ENCODE results near the gene CARD19.

CARD19 gene

GRCh38 chr9:93130861-93131481 is 35.0 kb downstream of the CARD19 start:
- Histone ChIP-seq H4K8ac (ENCODE audit: low read depth, low read length) (no peak overlapping the region), H3K14ac (ENCODE audit: low read length) (peak overlapping the region; percentile 87), H3K36me3 (replicated peaks in 1 of 2; ENCODE audit: control insufficient read depth in 2 of 2, insufficient read depth in 2 of 2, low read length in 2 of 2) (no peaks in the 10 kb centered on the region), H3K9me3 (replicated peaks in 1 of 2; ENCODE audit: control insufficient read depth in 2 of 2, insufficient read depth in 1 of 2, low read depth in 1 of 2, low read length in 2 of 2) (no peaks in the 10 kb centered on the region), H3K79me1 (ENCODE audit: low read depth, low read length) (peaks cover 12% of the 10 kb centered on the region), H2BK12ac (ENCODE audit: low read length) (no peak overlapping the region), H2AFZ (ENCODE audit: low read length) (no peak overlapping the region), H3K4ac (ENCODE audit: low read length) (no peak overlapping the region), H3K4me3 (ENCODE audit: low read length in 2 of 2) (peak overlapping the region in 1 of 2 donors; percentile 1), H3K27me3 (ENCODE audit: control insufficient read depth in 3 of 3, insufficient read depth in 3 of 3, low read depth in 1 of 3, low read length in 3 of 3) (peaks cover 0 to 8% (median 8%) of the 10 kb centered on the region in 3 experiments), H3K23ac (ENCODE audit: low read depth, low read length, poor library complexity) (peak overlapping the region; percentile 5), H2BK15ac (ENCODE audit: low read length) (peak overlapping the region; percentile 31), H4K91ac (ENCODE audit: low read depth, low read length, poor library complexity) (no peak overlapping the region), H3K18ac (ENCODE audit: low read length) (no peak overlapping the region), H3K9ac (ENCODE audit: low read depth, low read length, poor library complexity) (no peak overlapping the region), H3K27ac (replicated peaks; ENCODE audit: low read length) (no peak overlapping the region), H2BK120ac (ENCODE audit: low read depth, low read length) (no peak overlapping the region), H3K4me1 (ENCODE audit: control insufficient read depth in 2 of 2, insufficient read depth in 1 of 2, low read depth in 1 of 2, low read length in 2 of 2) (peaks cover 28 to 31% of the 10 kb centered on the region in 2 donors), H2BK5ac (ENCODE audit: low read length) (peak overlapping the region; percentile 13), H2AK5ac (ENCODE audit: low read depth, low read length) (peak overlapping the region; percentile 86), H3K4me2 (ENCODE audit: insufficient read depth, low read length, poor library complexity, severe bottlenecking) (no peak overlapping the region)
- DNase-seq (ENCODE audit: low spot score) = no peak
- no CpG with 5 or more reads among the region's 15 CpGs for WGBS, 2 donors (ENCODE audit: extremely low coverage in 2 of 2, insufficient read length in 2 of 2, insufficient replicate concordance in 1 of 2)

DNA sequence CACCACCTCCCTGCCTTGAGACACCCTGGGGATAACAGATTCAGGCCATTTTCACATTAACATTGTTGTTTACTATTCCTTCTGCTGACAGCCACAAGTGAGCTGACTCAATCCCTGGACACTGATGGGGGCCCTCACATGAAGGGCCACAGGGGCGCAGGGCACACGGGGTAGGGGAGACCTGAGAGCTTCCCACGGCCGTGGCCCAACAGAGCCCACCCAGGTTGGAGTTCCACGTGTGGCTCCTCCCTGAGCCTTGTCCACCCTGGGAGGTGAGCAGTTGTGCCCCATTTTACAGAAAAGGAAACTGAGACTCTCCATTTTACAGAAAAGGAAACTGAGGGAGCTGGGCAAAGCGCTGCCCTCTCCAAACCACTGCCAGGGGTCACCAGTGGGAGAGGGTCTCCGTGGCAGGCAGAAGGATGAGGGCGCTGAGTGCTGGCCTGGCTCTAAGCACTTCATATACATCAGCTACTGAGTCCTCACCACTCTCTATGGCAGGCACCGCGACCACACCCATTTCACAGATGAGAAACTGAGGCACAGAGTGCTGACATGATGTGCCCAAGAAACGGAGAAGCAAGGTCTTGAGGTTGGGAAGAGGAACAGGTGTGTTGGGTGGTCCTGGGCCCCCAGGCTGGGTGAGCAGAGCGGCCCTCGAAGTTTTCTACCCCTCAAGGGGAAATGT is 35.7 kb downstream of the CARD19 start:
- Histone ChIP-seq H2BK12ac (ENCODE audit: low read length) (no peak overlapping the region), H4K91ac (ENCODE audit: low read depth, low read length, poor library complexity) (no peak overlapping the region), H3K14ac (ENCODE audit: low read length) (no peak overlapping the region), H3K9ac (ENCODE audit: low read depth, low read length, poor library complexity) (no peak overlapping the region), H3K4me3 (ENCODE audit: low read length in 2 of 2) (no peak overlapping the region), H3K4me1 (ENCODE audit: control insufficient read depth in 2 of 2, insufficient read depth in 1 of 2, low read depth in 1 of 2, low read length in 2 of 2) (peaks cover 20 to 26% of the 10 kb centered on the region in 2 donors), H3K4ac (ENCODE audit: low read length) (no peak overlapping the region), H3K36me3 (replicated peaks in 1 of 2; ENCODE audit: control insufficient read depth in 2 of 2, insufficient read depth in 2 of 2, low read length in 2 of 2) (no peaks in the 10 kb centered on the region), H3K18ac (ENCODE audit: low read length) (peak overlapping the region; percentile 5), H3K27me3 (ENCODE audit: control insufficient read depth in 3 of 3, insufficient read depth in 3 of 3, low read depth in 1 of 3, low read length in 3 of 3) (peaks cover 0 to 8% (median 8%) of the 10 kb centered on the region in 3 experiments), H4K8ac (ENCODE audit: low read depth, low read length) (peak overlapping the region; percentile 58), H3K4me2 (ENCODE audit: insufficient read depth, low read length, poor library complexity, severe bottlenecking) (no peak overlapping the region), H3K27ac (replicated peaks; ENCODE audit: low read length) (no peak overlapping the region), H2BK5ac (ENCODE audit: low read length) (no peak overlapping the region), H2AK5ac (ENCODE audit: low read depth, low read length) (peak overlapping the region; percentile 86), H3K9me3 (replicated peaks in 1 of 2; ENCODE audit: control insufficient read depth in 2 of 2, insufficient read depth in 1 of 2, low read depth in 1 of 2, low read length in 2 of 2) (no peaks in the 10 kb centered on the region), H2BK120ac (ENCODE audit: low read depth, low read length) (no peak overlapping the region), H2BK15ac (ENCODE audit: low read length) (no peak overlapping the region), H3K23ac (ENCODE audit: low read depth, low read length, poor library complexity) (peak overlapping the region; percentile 56), H3K79me1 (ENCODE audit: low read depth, low read length) (peaks cover 9% of the 10 kb centered on the region), H2AFZ (ENCODE audit: low read length) (no peak overlapping the region)
- DNase-seq (ENCODE audit: low spot score) = no peak
- WGBS, 2 donors (ENCODE audit: extremely low coverage in 2 of 2, insufficient read length in 2 of 2, insufficient replicate concordance in 1 of 2) = no CpG with 5 or more reads among the region's 13 CpGs

DNA sequence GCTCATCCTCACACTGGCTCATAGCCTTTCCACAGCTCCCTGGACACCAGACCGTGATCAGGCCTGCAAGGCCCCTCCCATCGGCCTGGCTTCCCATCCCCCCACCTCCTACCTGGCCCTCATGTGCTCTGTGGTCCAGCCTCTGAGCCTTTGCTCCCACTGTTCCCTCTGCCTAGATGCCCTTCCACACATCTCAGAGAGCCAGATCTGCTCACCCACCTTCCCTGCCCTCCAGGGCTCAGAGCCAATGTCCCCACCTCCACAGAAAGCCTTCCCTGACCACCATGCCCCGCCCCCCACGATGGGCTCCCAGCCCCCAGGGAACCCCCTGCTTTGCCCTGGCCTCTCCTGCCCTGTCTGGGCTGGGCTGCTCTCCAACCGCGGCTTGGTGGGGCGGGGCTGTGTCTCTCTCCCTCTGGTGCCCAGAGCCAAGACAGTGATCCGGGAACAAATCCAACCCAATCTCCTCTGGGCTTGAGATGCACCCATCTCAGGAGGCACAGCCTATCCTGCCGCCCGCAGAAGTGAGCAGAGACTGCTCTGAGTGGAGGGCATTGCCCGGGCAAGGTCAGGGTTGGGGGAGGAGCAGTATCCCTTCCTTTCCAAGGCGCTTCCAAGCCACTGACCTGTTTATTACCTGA is 36.4 kb downstream of the CARD19 start:
- peaks cover 0 to 8% (median 8%) of the 10 kb centered on the region in 3 experiments for H3K27me3 ChIP-seq (ENCODE audit: control insufficient read depth in 3 of 3, insufficient read depth in 3 of 3, low read depth in 1 of 3, low read length in 3 of 3)
- no peak overlapping the region for H3K27ac ChIP-seq (replicated peaks; ENCODE audit: low read length)
- H2AK5ac ChIP-seq (ENCODE audit: low read depth, low read length) = peak overlapping the region; percentile 38
- H3K4me1 ChIP-seq (ENCODE audit: control insufficient read depth in 2 of 2, insufficient read depth in 1 of 2, low read depth in 1 of 2, low read length in 2 of 2) = peaks cover 17 to 19% of the 10 kb centered on the region in 2 donors
- no CpG with 5 or more reads among the region's 12 CpGs for WGBS, 2 donors (ENCODE audit: extremely low coverage in 2 of 2, insufficient read length in 2 of 2, insufficient replicate concordance in 1 of 2)
- no peak overlapping the region for H4K8ac ChIP-seq (ENCODE audit: low read depth, low read length)
- H3K4me3 ChIP-seq (ENCODE audit: low read length in 2 of 2) = peak overlapping the region in 1 of 2 donors; percentile 73
- H3K23ac ChIP-seq (ENCODE audit: low read depth, low read length, poor library complexity) = no peak overlapping the region
- no peak overlapping the region for H2BK120ac ChIP-seq (ENCODE audit: low read depth, low read length)
- no peaks in the 10 kb centered on the region for H3K36me3 ChIP-seq (replicated peaks in 1 of 2; ENCODE audit: control insufficient read depth in 2 of 2, insufficient read depth in 2 of 2, low read length in 2 of 2)
- no peak overlapping the region for H2BK5ac ChIP-seq (ENCODE audit: low read length)
- no peak overlapping the region for H3K4me2 ChIP-seq (ENCODE audit: insufficient read depth, low read length, poor library complexity, severe bottlenecking)
- no peak overlapping the region for H3K9ac ChIP-seq (ENCODE audit: low read depth, low read length, poor library complexity)
- H3K18ac ChIP-seq (ENCODE audit: low read length) = peak overlapping the region; percentile 22
- no peak overlapping the region for H3K4ac ChIP-seq (ENCODE audit: low read length)
- no peak overlapping the region for H3K14ac ChIP-seq (ENCODE audit: low read length)
- no peaks in the 10 kb centered on the region for H3K9me3 ChIP-seq (replicated peaks in 1 of 2; ENCODE audit: control insufficient read depth in 2 of 2, insufficient read depth in 1 of 2, low read depth in 1 of 2, low read length in 2 of 2)
- H2BK12ac ChIP-seq (ENCODE audit: low read length) = no peak overlapping the region
- H4K91ac ChIP-seq (ENCODE audit: low read depth, low read length, poor library complexity) = no peak overlapping the region
- DNase-seq (ENCODE audit: low spot score) = no peak
- H2AFZ ChIP-seq (ENCODE audit: low read length) = no peak overlapping the region
- peaks cover 9% of the 10 kb centered on the region for H3K79me1 ChIP-seq (ENCODE audit: low read depth, low read length)
- H2BK15ac ChIP-seq (ENCODE audit: low read length) = no peak overlapping the region
